Keratinocyte (primary cell): ENCODE results near the gene CNDP2. TPM values are rescaled to one million over a fixed set of nuclear protein-coding genes. Genes with fewer than 3 reads are reported as not detected.

ENCODE experiments used
- DNase-seq: peaks from one replicate; pipeline ENCODE4 v3.0.0-alpha.2; 2011; ENCODE audit warnings: low read depth, missing footprints, low spot score
- FAIRE-seq: peaks from 2 replicates; lab custom pipeline; 2011; peaks lifted over from hg19 to GRCh38; lab: Jason Lieb, UNC
- H2AFZ ChIP-seq: 2 replicates; pipeline ENCODE4 v1.6.0; 2012; ENCODE audit warnings: low read length, control low read depth, inconsistent platforms; ENCODE audit not compliant: control insufficient read depth
- H3K27ac ChIP-seq: 2 replicates; pipeline ENCODE4 v1.5.1; 2011; ENCODE audit warnings: low read length; ENCODE audit not compliant: control insufficient read depth, insufficient read depth
- H3K27me3 ChIP-seq: 3 replicates; pipeline ENCODE4 v1.6.0; 2011; ENCODE audit warnings: low read length; ENCODE audit not compliant: control insufficient read depth, insufficient read depth; ENCODE audit errors: extremely low read depth
- H3K36me3 ChIP-seq, 2 experiments: 2 replicates in 1 of 2; 3 replicates in 1 of 2; pipeline ENCODE4 v1.5.1; 2011; ENCODE audit warnings: low read length in 2 of 2, mild to moderate bottlenecking in 1 of 2; ENCODE audit not compliant: control insufficient read depth in 2 of 2, insufficient read depth in 2 of 2; ENCODE audit errors: extremely low read depth in 1 of 2
- H3K4me1 ChIP-seq: 3 replicates; pipeline ENCODE4 v1.5.1; 2011; ENCODE audit warnings: low read length; ENCODE audit not compliant: control insufficient read depth, insufficient read depth; ENCODE audit errors: extremely low read depth
- H3K4me2 ChIP-seq: 3 replicates; pipeline ENCODE4 v1.6.0; 2011; ENCODE audit warnings: low read depth, low read length; ENCODE audit not compliant: control insufficient read depth, insufficient read depth; ENCODE audit errors: extremely low read depth
- H3K4me3 ChIP-seq, 3 experiments: fragments of 200-600 bp in 1 of 3; sonication (generic) in 1 of 3; 2 replicates in 2 of 3; 3 replicates in 1 of 3; pipeline ENCODE4 v1.5.1; 2011 to 2016; ENCODE audit warnings: low read length in 3 of 3, mild to moderate bottlenecking in 3 of 3, control low read depth in 2 of 3, inconsistent platforms in 1 of 3, low read depth in 1 of 3, mixed read lengths in 1 of 3, mixed run types in 1 of 3, moderate library complexity in 1 of 3; ENCODE audit not compliant: control insufficient read depth in 2 of 3, insufficient read depth in 2 of 3; ENCODE audit errors: extremely low read depth in 1 of 3
- H3K79me2 ChIP-seq: 2 replicates; pipeline ENCODE4 v1.6.0; 2012; ENCODE audit warnings: low read length; ENCODE audit not compliant: control insufficient read depth, insufficient read depth
- H3K9ac ChIP-seq: 3 replicates; pipeline ENCODE4 v1.6.0; 2011; ENCODE audit warnings: low read length; ENCODE audit not compliant: control insufficient read depth, insufficient read depth; ENCODE audit errors: extremely low read depth
- H3K9me1 ChIP-seq: 3 replicates; pipeline ENCODE4 v1.6.0; 2011; ENCODE audit warnings: low read length; ENCODE audit not compliant: control insufficient read depth, insufficient read depth; ENCODE audit errors: extremely low read depth
- H3K9me3 ChIP-seq: 2 replicates; pipeline ENCODE4 v1.5.1; 2012; ENCODE audit warnings: low read depth, low read length; ENCODE audit not compliant: control insufficient read depth
- H4K20me1 ChIP-seq: 3 replicates; pipeline ENCODE4 v1.6.0; 2011; ENCODE audit warnings: low read length; ENCODE audit not compliant: control insufficient read depth, insufficient read depth; ENCODE audit errors: extremely low read depth
- EZH2 ChIP-seq: IDR thresholded peaks from one replicate; pipeline ENCODE4 v1.6.1; 2012; ENCODE audit warnings: inconsistent platforms, mild to moderate bottlenecking, low read length, moderate library complexity
- dilution Hi-C: fragments of 300-500 bp; cut with MboI; formaldehyde crosslinking; loops from one replicate; pipeline ENCODE4 v1.7.0; 2020; ENCODE audit warnings: low sequenced_read_pairs; ENCODE audit not compliant: extremely low pct_ligation_motif_present
- polyA plus RNA-seq, 5 experiments: library from polyadenylated mRNA; depleted of rRNA in 3 of 5; stranded (reverse) in 3 of 5; stranded (forward) in 1 of 5; unstranded in 1 of 5; fragments of >200 nt; gene quantifications; 1 replicate in 1 of 5; 2 replicates in 3 of 5; 3 replicates in 1 of 5; pipeline versions ENCODE4 v1.2.1 to v1.2.3, GENCODE V29; 2011 to 2012; ENCODE audit warnings: missing spikeins in 2 of 5, low read depth in 1 of 5, low replicate concordance in 1 of 5
- TF ChIP-seq, protein P1 (sequence below), 3 experiments: IDR thresholded peaks in 1 of 3; conservative IDR thresholded peaks in 1 of 3; optimal IDR thresholded peaks in 1 of 3; 2 replicates in 2 of 3; 3 replicates in 1 of 3; pipeline versions ENCODE3 to v1.5.1; 2011; ENCODE audit warnings: low read length in 3 of 3, mild to moderate bottlenecking in 3 of 3, moderate library complexity in 2 of 3, control low read depth in 1 of 3, inconsistent platforms in 1 of 3; ENCODE audit not compliant: insufficient read depth in 2 of 3; ENCODE audit errors: extremely low read depth in 1 of 3

CNDP2 gene
- polyA plus RNA-seq, 1 donor (not counting 4 experiments of a cell fraction or from before 2014, with no cell fraction given) = 126 TPM

DNA sequence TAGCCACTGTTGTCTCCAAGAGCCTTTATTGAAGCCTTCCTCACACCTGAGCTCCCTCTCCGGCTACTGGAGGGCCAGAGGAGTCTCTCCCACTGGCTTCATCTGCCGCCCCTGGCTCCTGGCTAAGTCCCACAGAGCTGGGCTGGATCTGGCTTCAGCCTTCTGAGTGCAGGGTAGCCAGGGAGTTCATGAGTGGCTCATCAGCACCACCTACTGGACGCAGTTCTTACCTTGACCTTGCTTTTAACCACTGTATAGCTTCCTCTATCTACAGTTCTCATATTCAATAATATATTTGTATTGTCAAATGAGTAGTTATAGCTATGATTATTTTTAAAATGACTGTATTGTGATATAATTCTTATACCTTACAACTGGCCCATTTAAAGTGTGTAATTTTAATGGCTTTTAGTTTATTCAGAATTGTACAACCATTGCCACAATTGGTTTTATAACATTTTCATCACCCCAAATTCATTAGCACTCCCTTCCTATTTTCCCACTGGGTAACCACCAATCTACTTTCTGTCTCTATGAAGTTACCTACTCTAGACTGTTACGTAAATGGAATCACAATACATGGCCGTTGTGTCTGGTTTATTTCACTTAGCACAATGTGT, 55.9 kb downstream of the CNDP2 start:
- Histone ChIP-seq H3K79me2 (no peaks in the 10 kb centered on the region), H3K9ac (no peak overlapping the region), H4K20me1 (no peaks in the 10 kb centered on the region), H3K9me3 (no peaks in the 10 kb centered on the region), H3K4me2 (no peak overlapping the region), H3K4me1 (no peaks in the 10 kb centered on the region), H3K36me3 (no peaks in the 10 kb centered on the region), H3K4me3 (no peak overlapping the region), H3K27me3 (no peaks in the 10 kb centered on the region), H3K9me1 (no peaks in the 10 kb centered on the region), H3K27ac (no peak overlapping the region), H2AFZ (no peak overlapping the region)
- DNase-seq = peak; percentile 40
- TF ChIP-seq, protein P1, sequence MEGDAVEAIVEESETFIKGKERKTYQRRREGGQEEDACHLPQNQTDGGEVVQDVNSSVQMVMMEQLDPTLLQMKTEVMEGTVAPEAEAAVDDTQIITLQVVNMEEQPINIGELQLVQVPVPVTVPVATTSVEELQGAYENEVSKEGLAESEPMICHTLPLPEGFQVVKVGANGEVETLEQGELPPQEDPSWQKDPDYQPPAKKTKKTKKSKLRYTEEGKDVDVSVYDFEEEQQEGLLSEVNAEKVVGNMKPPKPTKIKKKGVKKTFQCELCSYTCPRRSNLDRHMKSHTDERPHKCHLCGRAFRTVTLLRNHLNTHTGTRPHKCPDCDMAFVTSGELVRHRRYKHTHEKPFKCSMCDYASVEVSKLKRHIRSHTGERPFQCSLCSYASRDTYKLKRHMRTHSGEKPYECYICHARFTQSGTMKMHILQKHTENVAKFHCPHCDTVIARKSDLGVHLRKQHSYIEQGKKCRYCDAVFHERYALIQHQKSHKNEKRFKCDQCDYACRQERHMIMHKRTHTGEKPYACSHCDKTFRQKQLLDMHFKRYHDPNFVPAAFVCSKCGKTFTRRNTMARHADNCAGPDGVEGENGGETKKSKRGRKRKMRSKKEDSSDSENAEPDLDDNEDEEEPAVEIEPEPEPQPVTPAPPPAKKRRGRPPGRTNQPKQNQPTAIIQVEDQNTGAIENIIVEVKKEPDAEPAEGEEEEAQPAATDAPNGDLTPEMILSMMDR (optimal IDR thresholded peaks at IDR 0.05 in 1 of 3, IDR thresholded peaks at IDR 0.05 in 1 of 3, conservative IDR thresholded peaks at IDR 0.05 in 1 of 3; ENCODE audit: extremely low read depth in 1 of 3, insufficient read depth in 2 of 3, low read length in 3 of 3) = peak; percentile 81 to 90 (median 89)
- no peak for TF ChIP-seq EZH2
- dilution Hi-C loops = no loop called here
- peak; percentile 90 for FAIRE-seq

DNA sequence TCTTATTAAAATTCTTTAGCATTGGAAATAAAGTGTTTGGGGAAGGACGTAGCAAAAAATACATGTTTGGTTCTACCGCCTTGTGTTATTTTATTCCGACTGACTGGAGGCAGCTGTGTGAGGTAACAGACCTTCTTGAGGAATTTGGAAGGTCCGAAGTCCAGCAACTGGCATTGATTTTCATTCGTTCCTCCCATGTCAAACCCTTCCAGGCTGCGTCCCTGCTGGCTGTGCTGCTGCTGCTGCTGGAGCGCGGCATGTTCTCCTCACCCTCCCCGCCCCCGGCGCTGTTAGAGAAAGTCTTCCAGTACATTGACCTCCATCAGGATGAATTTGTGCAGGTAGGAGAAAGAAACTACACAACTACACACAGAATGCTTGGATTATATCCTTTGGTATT, 60.0 kb downstream of the CNDP2 start:
- dilution Hi-C loops = no loop called here
- Histone ChIP-seq H3K4me2 (no peak overlapping the region), H3K36me3 (no peaks in the 10 kb centered on the region), H3K4me1 (no peaks in the 10 kb centered on the region), H3K9me3 (no peaks in the 10 kb centered on the region), H3K79me2 (no peaks in the 10 kb centered on the region), H2AFZ (no peak overlapping the region), H3K27ac (no peak overlapping the region), H3K9me1 (no peaks in the 10 kb centered on the region), H3K27me3 (no peaks in the 10 kb centered on the region), H3K4me3 (no peak overlapping the region), H3K9ac (no peak overlapping the region), H4K20me1 (no peaks in the 10 kb centered on the region)
- TF ChIP-seq EZH2 = no peak
- TF ChIP-seq, protein P1 (optimal IDR thresholded peaks at IDR 0.05 in 1 of 3, IDR thresholded peaks at IDR 0.05 in 1 of 3, conservative IDR thresholded peaks at IDR 0.05 in 1 of 3; ENCODE audit: extremely low read depth in 1 of 3, insufficient read depth in 2 of 3, low read length in 3 of 3) = no peak
- DNase-seq = no peak
- FAIRE-seq = no peak
